Hematopoietic multipotent progenitor cell treated with erythropoietin and hydrocortisone succinate and interleukin-3 and kit ligand, for 4 days (in vitro differentiated cells): Measurements from ENCODE around the gene CHMP3.
"Not testable (repeated sequence)": the region's sequence is repeated elsewhere in the genome, so short reads cannot be mapped to it uniquely, and the experiment has no call there.

ENCODE experiments used
- DNase-seq: peaks from one replicate; pipeline ENCODE4 v3.0.0-alpha.2; 2015

CHMP3 gene

DNA sequence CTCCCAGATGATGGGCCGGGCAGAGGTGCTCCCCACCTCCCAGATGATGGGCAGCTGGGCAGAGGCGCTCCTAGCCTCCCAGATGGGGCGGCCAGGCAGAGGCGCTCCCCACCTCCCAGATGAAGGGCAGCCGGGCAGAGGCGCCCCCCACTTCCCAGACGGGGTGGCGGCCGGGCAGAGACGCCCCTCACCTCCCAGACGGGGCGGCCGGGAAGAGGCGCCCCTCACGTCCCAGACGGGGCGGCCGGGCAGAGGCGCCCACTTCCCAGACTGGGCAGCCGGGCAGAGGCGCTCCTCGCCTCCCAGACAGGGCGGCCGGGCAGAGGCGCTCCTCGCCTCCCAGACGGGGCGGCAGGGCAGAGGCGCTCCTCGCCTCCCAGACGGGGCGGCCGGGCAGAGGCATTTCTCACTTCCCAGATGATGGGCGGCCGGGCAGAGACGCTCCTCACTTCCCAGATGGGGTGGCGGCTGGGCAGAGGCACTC, 14.3 kb downstream of the CHMP3 start:
- not testable (repeated sequence) for DNase-seq

DNA sequence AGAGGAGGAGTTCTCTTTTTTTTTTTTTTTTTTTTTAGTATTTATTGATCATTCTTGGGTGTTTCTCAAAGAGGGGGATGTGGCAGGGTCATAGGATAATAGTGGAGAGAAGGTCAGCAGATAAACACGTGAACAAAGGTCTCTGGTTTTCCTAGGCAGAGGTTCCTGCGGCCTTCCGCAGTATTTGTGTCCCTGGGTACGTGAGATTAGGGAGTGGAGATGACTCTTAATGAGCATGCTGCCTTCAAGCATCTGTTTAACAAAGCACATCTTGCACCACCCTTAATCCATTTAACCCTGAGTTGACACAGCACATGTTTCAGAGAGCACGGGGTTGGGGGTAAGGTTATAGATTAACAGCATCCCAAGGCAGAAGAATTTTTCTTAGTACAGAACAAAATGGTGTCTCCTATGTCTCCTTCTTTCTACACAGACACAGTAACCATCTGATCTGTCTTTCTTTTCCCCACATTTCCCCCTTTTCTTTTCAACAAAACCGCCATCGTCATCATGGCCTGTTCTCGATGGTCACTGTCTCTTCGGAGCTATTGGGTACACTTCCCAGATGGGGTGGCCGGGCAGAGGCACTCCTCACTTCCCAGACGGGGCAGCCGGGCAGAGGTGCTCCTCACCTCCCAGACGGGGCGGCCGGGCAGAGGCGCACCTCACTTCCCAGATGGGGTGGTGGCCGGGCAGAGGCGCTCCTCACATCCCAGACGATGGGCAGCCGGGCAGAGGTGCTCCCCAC, 14.9 kb downstream of the CHMP3 start:
- not testable (repeated sequence) for DNase-seq

DNA sequence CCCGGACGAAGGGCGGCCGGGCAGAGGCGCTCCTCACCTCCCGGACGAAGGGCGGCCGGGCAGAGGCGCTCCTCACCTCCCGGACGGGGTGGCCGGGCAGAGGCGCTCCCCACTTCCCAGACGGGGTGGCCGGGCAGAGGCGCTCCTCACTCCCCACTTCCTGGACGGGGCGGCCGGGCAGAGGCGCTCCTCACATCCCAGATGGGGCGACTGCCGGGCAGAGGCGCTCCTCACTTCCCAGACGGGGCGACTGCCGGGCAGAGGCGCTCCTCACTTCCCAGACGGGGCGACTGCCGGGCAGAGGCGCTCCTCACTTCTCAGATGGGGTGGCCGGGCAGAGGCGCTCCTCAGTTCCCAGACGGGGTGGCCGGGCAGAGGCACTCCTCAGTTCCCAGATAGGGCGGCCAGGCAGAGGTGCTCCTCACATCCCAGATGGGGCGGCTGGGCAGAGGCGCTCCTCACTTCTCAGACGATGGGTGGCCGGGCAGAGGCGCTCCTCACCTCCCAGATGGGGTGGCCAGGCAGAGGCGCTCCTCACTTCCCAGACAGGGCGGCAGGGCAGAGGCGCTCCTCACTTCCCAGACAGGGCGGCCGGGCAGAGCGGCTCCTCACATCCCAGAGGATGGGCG, 17.8 kb downstream of the CHMP3 start:
- not testable (repeated sequence) for DNase-seq

DNA sequence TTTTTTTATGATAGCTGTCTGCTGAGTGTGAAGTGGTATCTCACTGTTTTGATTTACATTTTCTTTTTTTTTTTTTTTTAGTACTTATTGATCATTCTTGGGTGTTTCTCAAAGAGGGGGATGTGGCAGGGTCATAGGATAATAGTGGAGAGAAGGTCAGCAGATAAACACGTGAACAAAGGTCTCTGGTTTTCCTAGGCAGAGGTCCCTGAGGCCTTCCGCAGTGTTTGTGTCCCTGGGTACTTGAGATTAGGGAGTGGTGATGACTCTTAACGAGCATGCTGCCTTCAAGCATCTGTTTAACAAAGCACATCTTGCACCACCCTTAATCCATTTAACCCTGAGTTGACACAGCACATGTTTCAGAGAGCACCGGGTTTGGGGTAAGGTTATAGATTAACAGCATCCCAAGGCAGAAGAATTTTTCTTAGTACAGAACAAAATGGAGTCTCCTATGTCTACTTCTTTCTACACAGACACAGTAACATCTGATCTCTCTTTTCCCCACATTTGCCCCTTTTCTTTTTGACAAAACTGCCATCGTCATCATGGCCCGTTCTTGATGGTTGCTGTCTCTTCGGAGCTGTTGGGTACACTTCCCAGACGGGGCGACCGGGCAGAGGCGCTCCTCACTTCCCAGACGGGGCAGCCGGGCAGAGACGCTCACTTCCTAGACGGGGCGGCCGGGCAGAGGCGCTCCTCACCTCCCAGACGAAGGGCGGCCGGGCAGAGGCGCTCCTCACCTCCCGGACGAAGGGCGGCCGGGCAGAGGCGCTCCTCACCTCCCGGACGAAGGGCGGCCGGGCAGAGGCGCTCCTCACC, 18.8 kb downstream of the CHMP3 start:
- DNase-seq, result not testable (repeated sequence)

DNA sequence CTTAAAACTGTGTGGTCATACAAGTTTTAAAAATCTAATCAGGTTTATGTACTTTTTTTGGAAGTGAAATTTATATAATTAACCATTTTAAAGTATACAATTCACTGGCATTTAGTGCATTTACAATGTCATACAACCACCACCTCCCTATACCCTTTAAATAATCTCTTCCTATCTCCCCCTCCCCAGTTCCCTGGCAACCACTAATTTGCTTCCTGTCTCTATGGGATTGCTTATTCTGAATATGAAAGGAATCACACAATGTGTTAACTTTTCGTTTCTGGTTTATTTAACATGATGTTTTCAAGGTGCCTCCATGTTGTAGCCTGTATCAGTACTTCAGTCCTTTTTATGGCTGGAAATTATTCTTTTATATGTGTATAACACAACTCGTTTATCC, 19.4 kb downstream of the CHMP3 start:
- DNase-seq, result no peak

DNA sequence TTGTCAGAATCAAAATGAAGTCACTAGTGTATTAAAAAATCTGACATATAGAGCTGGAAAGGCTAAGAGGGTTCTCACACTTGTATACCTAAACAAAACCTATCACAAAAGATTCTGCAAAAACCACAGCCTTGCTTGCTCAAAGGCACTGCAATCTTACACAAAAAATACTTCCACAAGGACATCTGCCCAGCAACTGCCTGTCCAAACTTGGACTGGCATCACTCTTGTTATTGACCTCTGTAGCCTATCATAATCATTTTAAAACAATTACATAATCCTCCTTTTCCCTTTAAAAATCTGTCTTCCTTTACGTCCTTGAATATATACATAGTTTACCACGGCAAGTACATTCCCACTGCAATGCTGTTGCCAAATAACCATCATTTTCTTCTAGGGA, 19.9 kb downstream of the CHMP3 start:
- no peak for DNase-seq

DNA sequence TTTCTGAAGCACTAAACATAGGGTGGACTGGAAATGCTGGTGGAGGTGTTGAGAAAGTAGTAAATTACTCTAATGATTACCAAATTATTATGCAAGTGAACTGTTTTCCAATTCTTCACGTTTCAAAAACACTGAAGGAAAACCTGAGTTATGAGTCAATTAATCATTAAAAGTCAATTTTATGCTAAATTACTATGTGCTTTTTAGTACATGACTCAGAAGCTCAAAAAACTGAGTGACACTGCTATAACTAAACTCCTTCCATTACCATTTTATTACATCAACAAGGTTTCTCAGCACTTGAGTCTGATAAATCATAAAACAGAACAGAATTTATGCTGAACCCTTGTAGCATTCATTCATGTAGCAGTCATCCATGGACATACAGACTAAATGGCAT, 20.4 kb downstream of the CHMP3 start:
- DNase-seq, result no peak

DNA sequence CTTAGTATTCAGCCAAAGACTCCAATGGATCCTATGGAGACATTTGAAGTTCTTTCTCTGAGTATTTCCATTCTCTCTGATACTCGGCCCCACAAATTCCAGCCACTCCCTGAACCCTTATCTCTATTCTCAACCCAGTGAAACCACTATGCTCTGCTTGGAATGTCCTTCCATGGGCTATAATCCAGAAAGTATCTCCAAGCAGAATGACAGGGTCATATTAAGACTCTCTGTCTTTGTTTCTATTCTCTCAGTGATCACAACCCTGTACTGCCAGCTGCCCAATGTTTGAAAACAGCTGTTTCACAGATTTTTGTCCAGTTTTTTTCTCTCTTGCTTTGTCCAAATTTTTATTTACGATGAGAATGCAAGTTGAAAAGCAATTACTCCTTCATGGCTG, 21.9 kb downstream of the CHMP3 start:
- DNase-seq, result no peak

DNA sequence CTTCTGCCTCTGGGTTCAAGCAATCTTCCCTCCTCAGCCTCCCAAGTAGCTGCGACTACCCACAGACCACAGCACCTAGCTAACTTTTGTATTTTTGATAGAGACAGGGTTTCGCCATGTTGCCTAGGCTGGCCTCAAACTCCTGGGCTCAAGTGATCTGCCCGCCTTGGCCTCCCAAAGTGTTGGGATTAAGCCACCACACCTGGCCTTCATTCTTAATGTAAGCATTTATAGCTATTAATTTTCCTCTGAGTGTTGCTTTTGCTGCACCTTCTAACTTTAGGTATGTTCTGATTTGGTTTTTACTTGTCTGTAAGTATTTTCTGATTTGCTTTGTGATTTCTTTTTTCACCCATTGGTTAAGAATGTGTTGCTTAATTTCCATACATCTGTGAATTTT, 29.7 kb downstream of the CHMP3 start:
- DNase-seq, result no peak

DNA sequence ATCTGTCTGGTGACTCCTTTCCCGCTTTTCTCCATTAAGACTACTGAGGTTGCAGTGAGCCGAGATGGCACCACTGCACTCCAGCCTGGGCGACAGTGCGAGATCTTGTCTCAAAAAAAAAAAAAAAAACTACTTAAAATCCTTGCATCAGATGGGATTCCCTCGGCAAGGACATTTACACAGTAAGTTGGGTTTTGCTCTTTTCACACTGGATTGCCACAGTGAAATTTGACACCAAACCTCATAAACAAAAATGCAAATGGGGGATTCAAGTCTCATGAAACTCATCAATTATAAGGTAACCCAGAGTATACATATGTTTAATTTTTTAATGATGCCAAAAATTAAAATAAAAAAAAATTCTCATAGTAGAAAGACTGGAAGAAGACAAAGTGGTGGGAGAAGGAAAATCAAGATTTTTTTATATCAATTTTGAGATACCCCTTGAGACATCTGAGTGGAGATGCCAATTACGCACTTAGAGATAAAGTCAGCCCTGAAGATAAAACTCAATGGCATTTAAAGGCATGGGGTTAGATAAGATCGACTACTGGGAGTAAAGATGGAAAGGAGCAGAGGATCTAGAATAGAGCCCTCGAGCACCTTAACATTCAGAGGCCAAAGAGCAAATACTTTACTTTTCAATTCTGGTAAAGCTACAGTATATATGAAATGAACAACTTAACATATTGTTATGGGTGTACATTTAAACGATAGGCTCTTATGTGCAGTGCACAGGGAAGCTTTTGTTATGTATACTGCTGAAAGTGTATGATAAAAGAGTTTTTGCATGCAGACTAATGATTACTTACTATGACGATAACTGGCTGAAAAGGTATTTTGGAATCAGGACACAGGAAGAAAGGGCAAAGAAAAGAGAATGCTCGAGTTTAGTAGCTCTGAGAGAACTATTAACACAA, 37.6 kb downstream of the CHMP3 start:
- no peak for DNase-seq

DNA sequence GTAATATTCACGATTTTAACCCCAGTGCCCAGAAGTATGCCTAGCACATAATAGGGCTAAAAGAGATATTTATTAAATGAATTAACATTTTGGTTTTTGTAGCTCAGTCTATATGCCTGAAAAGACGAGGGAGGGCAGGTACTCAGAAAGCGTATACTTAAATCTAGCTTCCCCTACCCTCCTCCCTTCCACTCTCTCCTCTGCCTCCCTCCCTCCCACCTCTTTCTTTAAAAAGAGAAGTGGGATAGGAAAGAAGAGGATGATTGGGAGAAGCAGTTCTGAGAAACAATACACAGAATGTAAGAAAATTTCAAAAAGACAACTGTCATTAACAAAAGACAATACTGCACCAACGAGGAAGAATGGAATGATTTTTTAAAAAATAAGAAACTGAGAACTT, 39.8 kb downstream of the CHMP3 start:
- DNase-seq, result no peak

DNA sequence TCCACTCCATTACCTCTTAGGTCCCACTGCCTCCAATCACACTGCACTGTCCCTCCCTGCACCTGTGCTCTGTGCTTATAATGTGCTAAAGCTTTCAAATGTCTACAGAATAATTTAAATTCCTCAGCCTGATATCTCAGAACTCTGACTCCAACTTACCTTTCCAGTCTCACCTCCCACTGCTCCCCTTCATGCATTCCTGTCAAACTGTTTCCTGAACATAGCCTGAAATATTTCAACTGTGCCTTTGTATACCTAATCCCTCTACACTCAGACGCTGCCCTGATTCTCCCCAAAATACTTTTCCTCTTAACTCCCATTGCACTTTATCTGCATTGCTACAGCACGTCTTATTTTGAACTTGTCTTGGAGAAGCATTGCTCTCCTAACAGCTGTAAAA, 40.5 kb downstream of the CHMP3 start:
- DNase-seq, result no peak

DNA sequence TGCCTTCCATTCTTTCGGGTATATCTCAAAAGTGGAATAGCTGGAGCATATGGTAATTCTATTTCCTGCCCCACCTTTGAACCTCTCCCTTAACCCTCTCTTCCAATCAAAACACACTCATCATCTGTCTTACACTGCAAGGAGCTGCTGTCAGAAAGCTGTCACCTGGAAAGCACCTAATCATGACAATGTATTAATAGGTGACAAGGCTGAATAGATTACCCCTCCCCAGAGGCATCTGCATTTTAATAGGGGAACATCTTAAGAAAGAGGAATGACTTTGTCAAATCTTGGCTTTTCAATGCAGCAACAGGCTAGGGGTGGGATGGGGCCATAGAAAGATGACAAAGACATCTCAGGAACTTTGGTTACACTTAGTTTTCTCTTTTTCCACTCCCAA, 41.3 kb downstream of the CHMP3 start:
- DNase-seq, result no peak

DNA sequence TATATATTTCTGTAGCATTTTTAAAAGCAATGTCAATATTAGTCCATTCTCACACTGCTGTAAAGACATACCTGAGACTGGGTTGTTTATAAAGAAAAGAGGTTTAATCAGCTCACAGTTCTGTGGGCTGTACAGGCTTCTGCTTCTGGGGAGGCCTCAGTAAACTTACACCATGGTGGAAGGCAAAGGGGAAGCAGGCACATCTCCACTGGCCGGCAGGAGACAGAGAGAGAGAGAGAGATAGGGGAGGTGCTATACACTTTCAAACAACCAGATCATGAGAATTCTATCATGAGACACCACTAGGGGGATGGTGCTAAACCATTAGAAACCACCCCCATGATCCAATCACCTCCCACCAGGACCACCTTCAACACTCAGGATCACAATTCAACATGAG, 43.1 kb downstream of the CHMP3 start:
- DNase-seq, result peak; percentile 22

DNA sequence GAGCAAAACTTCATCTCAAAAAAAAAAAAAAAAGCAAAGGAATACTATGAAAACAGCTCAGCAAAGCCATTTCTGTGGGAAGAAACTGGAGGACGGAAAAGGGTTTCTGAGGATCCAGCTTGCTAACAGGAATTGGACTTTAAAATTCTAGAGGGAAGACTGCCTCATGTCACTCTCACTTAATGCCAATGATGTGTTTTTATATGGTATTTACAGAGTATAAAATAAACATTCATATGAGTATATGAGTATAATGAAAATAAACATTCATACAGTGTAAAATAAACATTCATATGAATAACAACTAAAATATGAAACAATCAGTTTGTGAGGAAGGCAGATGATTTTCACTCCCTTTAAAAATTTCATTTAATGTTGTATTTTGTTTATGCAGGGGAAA, 43.9 kb downstream of the CHMP3 start:
- DNase-seq, result no peak

DNA sequence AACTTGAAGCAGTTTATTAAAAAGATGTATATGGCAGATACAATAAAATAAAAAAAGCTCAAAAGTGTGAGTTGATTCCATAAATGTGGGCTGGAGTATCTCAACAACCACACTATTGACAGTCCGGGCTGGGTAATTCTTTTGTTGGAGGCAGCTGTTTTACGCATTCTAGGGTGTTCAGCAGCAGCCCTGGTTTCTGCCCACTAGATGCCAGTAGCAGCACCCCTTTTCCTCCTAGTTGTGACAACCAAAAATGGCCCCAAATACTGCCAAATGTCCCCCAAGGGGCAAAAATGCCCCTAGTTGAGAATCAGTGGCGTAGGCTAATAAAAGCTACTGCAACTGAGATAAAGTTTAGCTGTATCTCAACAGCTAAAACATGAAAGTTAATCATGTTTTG, 44.8 kb downstream of the CHMP3 start:
- DNase-seq, result peak; percentile 75

DNA sequence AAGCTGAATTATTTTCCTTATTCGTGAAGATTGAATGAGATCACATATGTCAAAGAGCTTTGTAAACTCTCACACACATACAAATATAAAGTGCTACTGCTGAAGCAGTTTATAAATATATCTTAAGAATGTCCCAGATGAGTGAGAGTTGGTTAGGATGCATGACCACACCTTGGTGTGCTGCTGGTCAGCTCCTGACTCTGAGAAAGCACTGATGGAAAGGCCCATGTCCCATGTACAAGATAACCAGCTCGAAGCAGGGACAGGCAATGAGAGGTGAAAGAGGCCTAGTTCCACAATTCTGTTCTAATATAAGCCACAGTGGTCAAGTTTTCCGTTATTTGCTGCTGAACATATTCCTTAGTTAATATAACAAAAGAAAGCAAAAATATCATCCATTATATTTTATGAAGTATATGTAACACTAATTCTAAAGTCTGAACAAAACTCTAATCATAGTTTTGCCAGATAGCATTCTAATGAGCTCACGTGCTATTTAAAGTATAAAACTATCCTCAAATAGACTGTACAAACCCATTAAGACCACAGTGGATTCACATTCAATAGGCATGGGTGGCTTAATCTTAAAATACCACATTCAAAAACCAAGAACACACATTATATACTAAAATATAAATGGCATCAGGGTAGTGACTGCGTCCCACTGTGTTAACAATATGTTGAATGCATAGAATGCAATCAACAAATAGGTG, 49.1 kb downstream of the CHMP3 start:
- no peak for DNase-seq

DNA sequence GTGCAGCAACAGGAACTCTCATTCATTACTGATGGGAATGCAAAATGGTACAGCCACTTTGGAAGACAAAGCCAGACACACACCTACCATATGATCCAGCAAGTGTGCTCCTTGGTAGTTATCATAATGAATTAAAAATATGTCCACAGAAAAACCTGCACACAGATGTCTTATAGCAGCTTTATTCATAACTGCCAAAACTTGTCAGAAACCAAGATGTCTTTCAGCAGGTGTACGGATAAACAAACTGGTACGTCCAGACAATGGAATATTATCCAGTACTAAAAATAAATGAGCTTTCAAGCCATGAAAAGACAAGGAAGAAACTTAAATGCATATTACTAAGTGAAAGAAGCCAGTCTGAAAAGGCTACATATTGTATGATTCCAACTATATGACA, 50.4 kb downstream of the CHMP3 start:
- DNase-seq, result no peak

DNA sequence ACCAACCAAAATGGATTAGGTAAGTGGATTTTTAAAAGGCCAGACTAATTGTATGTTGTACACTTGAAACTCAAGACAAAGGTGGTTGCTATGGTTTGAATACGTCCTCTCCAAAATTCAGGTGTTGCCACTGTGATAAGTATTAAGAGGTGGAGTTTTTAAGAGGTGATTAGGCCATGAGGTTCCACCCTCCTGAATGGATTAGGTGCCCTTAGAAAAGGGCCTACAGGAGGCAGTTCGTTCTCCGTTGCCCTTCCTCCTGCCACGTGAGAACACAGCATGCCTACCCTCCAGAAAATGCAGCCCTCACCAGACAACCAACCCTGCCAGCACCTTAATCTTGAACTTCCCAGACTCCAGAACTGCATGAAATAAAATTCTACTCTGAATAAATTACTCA, 51.2 kb downstream of the CHMP3 start:
- no peak for DNase-seq

DNA sequence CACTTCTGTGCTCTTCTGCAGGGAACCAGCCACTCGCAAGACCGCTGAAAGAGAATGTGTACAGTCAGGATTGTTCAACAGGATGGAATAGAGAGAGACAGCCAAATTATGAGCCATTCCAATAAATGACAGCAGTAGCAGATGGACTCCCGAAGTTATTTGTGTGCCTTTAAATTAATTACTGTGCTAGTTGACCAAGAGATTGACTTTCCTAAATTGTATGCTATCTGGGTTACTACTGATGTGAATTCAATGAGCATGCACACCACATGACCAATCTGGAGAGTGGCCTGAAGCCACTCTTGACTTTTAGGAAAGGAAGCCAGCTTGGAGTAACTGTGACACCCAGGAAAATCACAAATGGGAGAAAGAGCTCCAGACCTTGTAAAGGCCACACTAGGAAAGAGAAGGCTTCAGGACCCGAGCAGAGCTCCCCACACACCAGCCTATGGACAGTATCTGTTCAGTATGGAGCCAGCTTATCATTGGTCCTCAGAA, 52.8 kb downstream of the CHMP3 start:
- DNase-seq, result no peak

DNA sequence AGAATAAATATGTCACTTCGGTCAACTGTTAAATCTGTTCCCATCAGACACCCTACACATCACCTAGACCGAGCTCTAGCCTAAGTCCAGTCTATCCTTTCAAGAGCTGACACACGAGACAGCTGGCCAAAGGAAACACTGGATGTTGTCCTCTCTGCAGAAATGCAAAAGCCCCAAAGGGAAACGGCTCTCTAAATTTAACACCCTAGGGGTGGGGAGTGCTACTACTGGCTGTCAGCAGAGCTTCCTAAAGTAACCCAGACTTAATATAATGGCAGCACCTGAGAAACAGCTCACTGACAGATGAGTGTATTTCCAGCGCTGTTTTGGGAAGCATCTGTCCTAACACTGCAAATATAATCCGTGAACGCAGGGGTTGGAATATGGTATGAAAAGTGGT, 55.6 kb downstream of the CHMP3 start:
- DNase-seq, result no peak
